NB4 (cell line): ENCODE measurements around the gene SEC31B.

Experiments
- POLR2A ChIP-seq: IDR thresholded peaks from 2 replicates; pipeline ENCODE4 v1.6.1; 2011; ENCODE audit warnings: mild to moderate bottlenecking; ENCODE audit not compliant: insufficient read length; ENCODE audit errors: extremely low read depth
- TF ChIP-seq, protein P1 (sequence below): IDR thresholded peaks from one replicate; pipeline ENCODE4 v1.5.1; 2012; ENCODE audit warnings: low read depth, low read length

GRCh38 chr10:100508691-100509150 is 10.9 kb downstream of the SEC31B start:
- TF ChIP-seq POLR2A: no peak
- TF ChIP-seq, protein P1, sequence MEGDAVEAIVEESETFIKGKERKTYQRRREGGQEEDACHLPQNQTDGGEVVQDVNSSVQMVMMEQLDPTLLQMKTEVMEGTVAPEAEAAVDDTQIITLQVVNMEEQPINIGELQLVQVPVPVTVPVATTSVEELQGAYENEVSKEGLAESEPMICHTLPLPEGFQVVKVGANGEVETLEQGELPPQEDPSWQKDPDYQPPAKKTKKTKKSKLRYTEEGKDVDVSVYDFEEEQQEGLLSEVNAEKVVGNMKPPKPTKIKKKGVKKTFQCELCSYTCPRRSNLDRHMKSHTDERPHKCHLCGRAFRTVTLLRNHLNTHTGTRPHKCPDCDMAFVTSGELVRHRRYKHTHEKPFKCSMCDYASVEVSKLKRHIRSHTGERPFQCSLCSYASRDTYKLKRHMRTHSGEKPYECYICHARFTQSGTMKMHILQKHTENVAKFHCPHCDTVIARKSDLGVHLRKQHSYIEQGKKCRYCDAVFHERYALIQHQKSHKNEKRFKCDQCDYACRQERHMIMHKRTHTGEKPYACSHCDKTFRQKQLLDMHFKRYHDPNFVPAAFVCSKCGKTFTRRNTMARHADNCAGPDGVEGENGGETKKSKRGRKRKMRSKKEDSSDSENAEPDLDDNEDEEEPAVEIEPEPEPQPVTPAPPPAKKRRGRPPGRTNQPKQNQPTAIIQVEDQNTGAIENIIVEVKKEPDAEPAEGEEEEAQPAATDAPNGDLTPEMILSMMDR: peak; percentile 64
